ENCODE data around the gene SC5D. TPM values are rescaled to one million over a fixed set of nuclear protein-coding genes. Genes with fewer than 3 reads are reported as not detected.

SC5D gene
- total RNA-seq, 1 donor from 2014 or later: 170 TPM

DNA sequence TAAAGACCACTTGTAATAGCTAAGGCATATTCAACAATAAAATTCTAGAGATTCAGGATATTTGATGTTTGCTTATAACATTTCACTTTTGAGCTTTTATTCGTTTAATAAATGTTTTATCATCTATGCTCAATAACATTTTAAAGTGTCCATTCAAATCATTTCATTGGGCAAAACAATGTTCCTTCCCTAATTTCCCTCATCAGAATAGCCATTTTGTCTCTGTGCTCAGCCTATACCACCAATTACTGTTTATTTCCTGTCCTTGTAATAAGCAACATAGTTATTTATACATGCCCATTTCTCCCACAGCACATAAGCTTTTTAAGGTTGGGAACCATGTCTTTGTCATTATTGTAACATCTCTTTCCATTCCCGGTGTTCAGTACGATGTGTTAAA is 1.3 kb upstream of the SC5D start:
- no peak for DNase-seq (ENCODE audit: low spot score in 2 of 2)
- FAIRE-seq: no peak

DNA sequence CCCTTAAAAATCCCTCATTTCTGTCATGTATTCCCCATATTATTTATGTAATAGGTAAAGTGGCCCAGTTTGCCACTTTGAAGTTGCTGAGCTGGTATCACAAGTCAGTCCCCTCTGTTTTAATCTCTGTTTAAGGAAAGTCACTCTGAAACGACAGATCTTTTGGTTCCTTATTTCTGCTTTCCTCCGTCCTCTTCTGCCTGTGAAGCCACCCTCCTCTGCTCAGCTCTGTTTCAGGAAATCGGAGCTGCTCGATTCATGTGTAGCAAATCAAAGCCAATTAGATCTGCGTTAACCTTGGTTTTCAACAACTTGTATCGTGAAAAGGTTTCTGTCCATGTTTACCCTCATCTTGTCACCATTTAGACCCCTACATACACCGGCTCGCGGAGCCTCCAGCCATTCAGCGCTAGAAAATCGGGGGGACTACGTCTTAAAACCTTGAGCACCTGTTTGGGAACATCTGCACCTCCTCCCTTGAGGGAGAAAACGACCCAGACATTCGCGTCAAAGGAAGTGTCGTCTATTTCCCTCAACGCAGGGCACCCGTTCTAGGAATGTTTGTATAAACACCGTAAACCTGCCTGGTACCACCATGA is 576 bp upstream of the SC5D start:
- FAIRE-seq: no peak
- DNase-seq (ENCODE audit: low spot score in 2 of 2): peak; percentile 10 to 15

DNA sequence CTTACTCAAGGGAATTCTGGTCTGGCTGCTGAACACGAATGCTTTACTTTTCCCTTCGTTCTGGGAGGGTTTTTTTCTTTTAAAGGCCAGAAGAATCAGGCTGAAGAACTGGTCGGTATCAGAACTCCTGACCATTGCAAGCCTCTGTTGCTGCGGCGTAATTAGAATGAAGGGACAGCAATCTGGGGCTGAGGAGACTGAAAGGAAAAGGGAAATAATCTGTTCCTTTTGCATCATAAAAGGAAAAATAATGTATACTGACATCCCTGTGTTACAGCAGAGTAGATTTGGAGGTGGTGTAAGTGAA is 670 bp downstream of the SC5D start:
- DNase-seq (ENCODE audit: low spot score in 2 of 2) (no peak), FAIRE-seq (no peak)

DNA sequence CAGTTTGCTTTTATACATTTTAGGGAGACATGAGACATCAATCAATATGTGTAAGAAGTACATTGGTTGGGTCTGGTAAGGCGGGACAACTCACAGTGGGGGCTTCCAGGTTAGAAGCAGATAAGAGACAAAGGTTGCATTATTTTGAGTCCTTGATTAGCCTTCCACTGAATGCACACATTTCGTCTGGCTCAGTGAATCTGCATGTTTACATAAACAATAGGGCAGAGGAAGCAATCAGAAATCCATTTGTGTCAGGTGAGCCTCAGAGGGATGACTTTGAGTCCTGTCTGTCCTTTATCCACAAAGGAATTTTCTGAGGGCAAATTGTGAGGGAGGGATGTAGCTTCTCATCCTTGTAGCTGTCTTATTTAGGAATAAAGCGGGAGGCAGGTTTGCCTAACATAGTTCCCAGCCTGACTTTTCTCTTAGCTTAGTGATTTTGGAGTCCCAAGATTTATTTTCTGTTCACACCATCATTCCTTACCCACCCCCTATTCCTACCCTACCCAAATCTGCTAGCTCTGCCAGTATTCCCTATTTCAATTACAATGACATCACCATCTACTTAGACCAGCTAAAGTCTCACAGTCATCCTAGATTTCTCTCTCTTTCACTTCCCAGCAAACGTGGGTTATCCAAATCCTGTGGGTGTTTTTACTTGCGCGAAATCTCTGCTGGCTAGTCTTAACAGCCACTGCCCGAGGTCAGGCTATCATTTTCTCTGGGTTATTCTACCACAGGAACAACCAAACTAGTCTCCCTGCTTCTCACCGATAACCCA is 2.9 kb downstream of the SC5D start:
- DNase-seq (ENCODE audit: low spot score in 2 of 2): no peak
- no peak for FAIRE-seq

DNA sequence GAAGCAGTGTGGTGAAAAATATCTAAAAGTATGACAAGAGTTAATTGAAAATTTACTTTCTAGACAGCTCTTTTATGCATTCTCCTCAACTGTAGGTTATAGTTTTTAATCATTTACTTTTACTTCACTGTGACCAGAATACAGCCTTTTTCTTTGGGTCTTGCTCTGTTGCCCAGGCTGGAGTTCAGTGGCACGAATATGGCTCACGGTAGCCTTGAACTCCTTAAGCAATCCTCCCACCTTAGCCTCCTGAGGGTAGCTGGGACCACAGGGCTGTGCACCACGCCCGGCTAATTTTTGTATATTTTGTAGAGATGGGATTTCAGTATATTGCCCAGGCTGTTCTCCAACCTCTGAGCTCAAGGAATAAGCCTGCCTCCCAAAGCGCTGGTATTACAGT is 5.3 kb downstream of the SC5D start:
- DNase-seq (ENCODE audit: low spot score in 2 of 2) (no peak), FAIRE-seq (no peak)

DNA sequence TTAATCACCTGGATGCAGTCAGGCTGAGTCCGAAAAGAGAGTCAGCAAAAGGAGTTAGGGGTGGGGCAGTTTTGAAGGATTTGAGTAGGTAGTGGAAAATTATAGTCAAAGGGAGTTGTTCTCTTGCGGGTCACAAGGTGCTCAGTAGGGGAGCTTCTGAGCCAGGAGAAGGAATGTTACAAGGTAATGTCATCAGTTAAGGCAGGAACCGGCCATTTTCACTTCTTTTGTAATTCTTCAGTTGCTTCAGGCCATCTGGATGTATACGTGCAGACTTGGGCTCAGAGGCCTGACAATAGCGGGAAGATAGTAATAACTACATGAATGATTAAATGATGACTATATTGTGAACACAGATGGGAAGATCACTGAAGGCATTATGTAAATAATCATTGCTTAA is 6.2 kb downstream of the SC5D start:
- FAIRE-seq (no peak), DNase-seq (ENCODE audit: low spot score in 2 of 2) (no peak)

DNA sequence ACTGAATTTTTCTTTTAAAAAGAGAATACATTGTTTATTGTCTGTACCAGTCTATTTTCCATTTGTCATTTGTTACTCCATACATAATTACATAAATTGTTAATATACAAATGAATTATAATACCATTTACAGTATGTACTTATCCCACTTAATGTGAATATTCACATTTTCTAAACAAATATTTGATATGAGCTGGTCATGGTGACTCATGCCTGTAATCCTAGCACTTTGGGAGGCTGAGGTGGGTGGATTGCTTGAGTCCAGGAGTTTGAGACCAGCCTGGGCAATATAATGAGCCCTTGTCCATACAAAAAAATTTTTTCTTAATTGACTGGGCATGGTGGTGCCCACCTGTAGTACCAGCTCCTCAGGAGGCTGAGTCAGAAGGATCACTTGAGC is 6.8 kb downstream of the SC5D start:
- FAIRE-seq (peak; percentile 19), DNase-seq (ENCODE audit: low spot score in 2 of 2) (no peak)

DNA sequence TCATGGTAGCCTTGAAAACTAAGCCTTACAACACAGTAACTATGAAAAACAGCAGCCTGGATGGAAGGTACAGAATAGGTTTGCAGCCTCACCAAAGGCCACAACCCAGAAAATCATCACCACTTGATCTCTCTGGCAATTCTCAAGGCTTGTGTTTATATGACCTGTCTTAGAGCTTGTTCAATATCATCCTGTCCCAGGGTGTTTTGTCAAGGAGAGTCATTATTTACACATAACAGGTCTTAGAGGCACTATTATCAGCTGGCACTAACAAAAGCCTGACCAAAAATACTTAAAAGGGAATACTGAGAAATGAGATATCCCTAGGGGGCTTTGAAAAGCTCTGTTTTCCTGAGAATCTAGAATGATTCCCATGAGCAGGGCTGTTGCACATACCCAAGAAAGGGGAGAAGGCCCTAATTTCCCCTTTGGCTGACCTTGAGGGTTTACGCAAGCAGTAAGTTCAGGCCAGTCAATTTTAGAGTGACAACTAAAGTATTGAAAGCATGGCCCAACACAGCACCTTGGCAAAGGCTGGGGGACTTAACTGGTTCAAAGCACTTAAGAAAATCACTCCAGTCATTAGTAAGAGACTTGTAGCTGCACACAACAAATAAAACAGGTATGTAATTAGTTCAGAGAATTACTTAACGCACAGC is 7.9 kb downstream of the SC5D start:
- DNase-seq (ENCODE audit: low spot score in 2 of 2) (no peak), FAIRE-seq (no peak)

DNA sequence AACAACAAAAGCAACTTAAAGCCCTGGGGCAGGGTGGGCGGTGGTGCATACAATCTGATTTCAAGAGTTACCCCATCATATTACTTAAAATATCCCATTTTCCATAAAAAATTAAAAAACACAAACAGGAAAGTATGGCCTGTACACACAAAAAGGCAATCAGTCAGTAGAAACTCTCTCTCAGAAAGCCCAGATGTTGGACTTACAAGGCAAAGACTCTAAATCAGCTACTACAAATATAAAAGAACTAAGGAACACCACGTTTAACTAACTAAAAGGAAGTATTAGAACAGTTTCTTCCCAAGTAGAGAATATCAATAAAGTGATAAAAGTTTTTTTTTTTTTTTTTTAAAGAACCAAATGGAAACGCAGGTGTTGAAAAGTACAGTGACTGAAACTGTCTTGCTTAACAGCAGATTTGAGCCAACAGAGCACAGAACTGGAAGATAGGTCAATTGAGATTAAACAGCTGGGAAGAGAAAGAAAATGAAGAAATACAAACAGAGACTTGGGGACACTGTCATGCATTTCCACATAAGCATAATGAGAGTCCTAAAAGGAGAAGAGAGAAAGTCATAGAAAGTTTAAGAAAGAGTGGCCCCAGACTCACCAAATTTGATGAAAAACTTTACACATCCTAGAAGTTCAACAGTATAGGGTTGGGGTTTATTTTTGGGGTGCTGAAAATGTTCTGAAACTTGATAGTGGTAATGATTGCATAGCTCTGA is 8.6 kb downstream of the SC5D start:
- DNase-seq (ENCODE audit: low spot score in 2 of 2) (no peak), FAIRE-seq (no peak)

DNA sequence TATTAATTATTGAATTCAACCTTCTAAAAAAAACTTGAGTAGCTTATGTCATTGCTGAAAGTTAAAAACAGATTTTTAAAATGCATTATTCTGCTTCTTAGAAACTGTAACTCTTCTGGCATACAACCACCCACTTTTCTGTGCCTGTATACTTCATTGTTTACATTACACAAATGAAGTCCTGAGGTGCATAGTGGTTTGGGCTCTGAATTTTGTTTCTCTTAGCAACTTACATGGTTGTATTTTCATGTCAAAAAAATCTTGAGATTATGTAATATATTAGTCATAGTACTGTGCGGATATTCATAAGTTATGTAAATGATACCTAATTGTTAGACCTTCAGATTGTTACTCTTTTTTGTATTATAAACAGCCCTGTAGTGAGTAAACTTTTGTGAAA is 12.2 kb downstream of the SC5D start:
- FAIRE-seq (no peak), DNase-seq (ENCODE audit: low spot score in 2 of 2) (no peak)

DNA sequence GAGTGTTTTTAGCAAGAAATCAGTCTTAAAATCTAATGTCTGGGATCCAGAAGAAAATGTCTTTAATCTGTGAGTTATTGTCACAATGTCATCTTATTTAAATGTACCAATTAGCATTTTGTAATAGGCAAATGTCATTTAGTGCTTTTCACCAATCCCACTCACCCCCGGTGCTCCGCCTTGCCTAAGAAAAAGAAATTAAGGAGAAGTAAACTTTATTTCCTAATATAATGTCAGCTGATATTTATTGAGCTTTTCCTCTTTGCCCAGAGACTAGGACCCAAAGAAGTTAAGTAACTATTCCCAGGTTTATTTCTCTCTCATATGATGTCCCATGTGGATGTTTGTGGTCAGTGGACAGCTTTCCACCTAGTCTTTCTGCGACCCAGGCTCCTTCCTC is 16.2 kb downstream of the SC5D start:
- no peak for DNase-seq (ENCODE audit: low spot score in 2 of 2)
- FAIRE-seq: no peak

DNA sequence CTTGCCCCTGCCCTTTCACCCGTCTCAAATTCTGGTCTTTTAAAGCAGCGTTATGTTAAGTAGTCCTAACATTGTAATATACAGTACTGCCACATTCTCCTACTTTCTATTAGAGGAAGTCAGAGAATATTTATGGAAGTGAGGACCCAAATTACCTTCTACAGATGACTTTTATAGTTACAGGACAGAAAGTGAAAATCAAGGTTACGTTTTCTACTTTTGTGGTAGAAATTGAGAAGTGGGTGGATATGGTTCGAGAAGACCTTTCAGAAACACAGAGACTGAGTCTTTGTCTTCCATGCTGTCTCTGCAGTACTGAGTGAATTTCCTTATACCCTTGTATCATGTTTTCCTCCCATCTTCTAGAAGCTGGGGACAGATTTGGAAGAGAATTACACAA is 17.1 kb downstream of the SC5D start:
- FAIRE-seq (no peak), DNase-seq (ENCODE audit: low spot score in 2 of 2) (no peak)

DNA sequence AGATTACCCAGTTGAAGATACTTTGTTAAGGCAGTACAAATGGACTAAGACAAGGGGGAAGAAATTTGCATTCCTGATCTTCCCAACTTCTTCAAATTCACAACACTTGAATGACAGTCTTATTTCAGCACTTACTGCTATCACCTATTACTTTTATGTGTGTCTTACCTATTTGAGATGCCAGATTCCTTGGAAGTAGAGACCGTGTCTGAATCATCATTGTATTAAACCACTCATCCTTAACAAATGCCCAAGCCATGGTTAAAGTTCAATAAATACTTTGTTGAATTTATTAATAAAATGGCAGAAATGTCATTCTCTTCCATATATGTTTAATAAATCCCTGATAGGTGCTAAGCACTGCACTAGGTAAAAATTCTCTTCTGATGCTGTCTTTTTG is 18.3 kb downstream of the SC5D start:
- FAIRE-seq (no peak), DNase-seq (ENCODE audit: low spot score in 2 of 2) (no peak)

DNA sequence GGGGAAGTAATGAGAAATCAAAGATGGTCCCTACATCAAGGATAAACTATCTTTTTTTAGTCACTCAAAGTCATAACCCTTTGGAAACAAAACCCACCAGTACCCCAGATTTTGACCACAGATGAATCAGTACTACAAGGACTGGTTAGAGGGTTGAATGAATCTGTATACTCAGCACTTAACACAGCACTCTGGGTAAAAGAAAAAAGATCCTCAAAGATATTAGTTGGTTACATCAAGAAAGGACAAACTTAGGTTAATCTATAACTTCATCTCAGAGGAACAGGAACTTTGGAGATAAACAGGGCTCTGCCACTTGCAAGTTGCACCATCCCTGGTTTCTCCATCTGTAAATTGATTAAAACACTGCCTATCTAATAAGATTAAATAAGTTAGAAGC is 18.8 kb downstream of the SC5D start:
- FAIRE-seq (no peak), DNase-seq (ENCODE audit: low spot score in 2 of 2) (no peak)

DNA sequence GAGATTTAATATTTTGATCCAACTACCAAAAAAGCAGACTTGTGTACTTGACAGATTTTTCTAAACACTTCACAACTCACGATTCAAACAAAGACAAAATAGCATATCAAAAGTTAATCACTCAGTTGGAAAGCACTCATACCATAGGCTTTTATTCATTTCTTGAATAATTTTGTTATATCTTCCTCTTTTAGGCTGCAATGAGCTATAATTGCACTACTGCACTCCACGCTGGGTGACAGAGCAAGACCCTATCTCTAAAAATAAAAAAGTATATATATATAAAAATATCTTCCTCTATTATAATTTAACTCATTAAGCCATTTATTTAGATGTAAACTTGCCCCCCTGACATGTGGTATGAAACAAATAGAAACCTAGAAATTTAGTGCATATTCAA is 19.9 kb downstream of the SC5D start:
- DNase-seq (ENCODE audit: low spot score in 2 of 2) (no peak), FAIRE-seq (no peak)

DNA sequence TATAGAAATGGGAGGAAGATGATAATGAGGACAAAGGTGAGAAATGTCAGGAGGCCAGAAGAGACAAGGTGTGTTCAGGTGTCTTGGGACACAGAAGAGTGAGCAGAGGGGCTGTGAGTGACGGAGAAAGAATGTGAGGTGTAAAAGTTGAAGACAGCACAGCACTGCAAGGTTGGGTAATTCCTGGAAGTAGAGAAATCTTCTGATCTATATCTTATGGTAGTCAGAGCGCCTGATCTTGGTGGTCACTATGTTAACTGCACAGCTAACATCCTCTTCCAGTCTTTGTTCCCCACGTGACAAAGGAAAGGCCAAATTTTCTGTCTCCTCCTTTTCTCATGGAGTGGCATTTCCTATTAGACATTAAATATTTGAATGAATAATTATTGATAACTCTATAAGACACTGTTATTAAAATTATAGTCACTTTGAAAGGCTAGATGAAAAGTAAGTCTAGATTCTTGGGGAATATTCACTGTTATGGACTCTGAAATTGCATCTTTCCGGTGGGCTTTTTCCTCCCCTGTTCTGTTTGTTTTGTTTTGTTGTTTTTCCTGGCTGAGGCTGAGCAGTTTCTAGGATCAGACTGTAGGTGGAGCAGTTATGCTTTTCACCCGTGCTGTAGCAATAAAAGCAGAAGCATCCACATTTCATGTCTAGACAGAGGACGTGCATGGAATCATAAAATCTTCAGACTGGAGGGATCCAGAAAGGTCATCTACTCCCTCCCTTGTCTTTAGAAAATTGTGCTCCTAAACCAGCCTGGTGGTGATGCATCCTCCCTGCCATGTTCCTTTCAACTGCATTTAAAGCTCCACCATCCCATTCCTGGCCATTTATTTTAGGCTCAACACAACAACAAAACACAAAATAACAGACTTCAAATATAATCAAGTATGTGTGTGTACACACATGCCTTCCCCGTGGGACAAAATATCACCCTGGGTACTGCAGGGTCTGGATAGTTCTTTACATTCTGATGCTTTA is 26.6 kb downstream of the SC5D start:
- DNase-seq (ENCODE audit: low spot score in 2 of 2): peak in 1 of 2 donors; percentile 38
- no peak for FAIRE-seq

DNA sequence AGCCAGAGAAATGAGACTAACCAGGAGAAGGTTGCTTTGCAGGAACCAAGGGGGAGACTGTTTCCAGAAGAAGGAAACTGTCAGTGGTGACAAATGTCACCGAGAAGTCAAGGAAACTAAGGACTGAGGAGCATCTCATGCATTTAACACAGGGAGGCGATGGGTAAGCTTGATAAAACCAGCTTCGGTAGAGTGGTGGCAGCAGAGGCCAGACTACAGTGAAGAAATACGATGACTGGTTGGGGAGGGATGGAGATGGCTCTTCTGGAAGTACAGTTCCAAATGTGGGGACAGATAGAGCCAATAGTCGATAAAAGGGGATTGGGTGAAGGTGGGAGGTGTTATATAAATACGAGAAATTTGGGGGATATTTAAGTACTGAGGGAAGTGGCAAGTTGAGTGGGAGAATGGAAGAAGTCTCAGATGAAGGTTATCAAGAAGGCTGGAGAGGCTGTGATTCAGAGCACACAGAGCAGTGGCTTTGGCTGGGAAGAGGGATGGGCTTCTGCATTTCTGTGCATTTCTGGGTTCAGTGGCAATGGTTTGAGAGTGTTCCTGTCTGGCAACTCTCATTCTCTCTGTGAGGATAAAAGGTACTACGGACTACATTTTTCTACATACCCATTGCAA is 29.2 kb downstream of the SC5D start:
- FAIRE-seq (no peak), DNase-seq (ENCODE audit: low spot score in 2 of 2) (peak; percentile 47 to 49)

DNA sequence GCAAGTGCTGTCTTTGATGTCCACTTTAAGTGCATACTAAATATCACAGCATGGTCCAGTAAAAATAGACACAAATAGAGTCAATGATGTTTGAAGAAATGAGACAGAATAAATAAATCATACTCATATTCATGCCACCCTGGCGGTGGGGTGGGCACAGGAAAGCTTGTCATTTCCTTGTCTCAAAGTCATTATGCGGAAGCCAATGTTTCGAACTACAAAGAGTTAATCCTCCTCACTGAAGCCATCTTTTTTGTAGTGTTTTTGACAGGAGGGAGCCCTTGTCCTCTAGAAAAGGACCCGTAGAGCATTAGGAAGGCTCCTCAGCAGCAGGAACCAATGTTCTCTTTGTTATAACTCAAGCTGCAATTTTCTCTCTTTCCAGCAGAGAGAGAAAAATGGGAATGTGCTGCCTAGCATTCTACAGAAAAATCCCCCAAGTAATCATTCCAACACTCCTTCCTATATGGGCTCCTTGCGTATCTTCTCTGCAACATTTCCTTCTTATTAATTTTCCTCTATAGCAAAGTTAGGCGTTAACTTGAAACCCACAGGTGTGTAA is 30.6 kb downstream of the SC5D start:
- no peak for DNase-seq (ENCODE audit: low spot score in 2 of 2)

DNA sequence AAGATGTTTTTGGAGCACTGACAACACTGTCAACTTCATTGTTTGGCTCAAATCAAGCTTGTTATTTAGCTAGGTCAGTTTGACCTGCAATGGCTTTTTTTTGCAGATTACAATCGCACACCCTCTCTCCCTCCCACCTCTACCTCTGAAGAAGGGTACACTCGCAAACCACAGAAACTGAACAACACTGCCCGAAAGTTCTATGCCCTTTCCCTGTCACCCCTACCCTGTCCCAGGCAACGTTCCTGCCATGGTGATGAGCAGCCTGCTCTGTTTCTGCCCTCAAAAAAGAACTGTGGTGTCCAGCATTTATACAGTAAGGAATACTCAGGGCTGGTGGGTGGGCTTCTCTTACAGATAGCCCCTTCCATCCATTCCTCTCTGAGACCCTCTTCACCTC is 33.7 kb downstream of the SC5D start:
- DNase-seq (ENCODE audit: low spot score in 2 of 2): no peak
- FAIRE-seq: no peak

More for the DNA sequence above, 30.6 kb downstream of the SC5D start:
- FAIRE-seq: no peak

Data from frontal cortex (tissue), 4 donors.